ENCODE data around the gene EML2.

- TF ChIP-seq CTCF (IDR thresholded peaks at IDR 0.05): no peak
- no peak for TF ChIP-seq POLR2A (IDR thresholded peaks at IDR 0.05)
- no peak for TF ChIP-seq POLR2AphosphoS5 (IDR thresholded peaks at IDR 0.05)
Observed at GRCh38 chr19:45643927-45644771, 5.0 kb upstream of the EML2 start.
